SIG-M5 treated with dmso at 0.1 percent for 504 hours (cell line): ENCODE measurements around the gene SIT1.

ENCODE experiments used
- DNase-seq: peaks from one replicate; lab custom pipeline; 2025; ENCODE audit not compliant: unreplicated experiment; lab: John Stamatoyannopoulos, UW

The SIT1 gene

GRCh38 chr9:35682520-35683315 lies 32.0 kb upstream of the SIT1 start:
- DNase-seq, result no peak

GRCh38 chr9:35682051-35682450 lies 31.3 kb upstream of the SIT1 start:
- no peak for DNase-seq

GRCh38 chr9:35681341-35682002 lies 30.7 kb upstream of the SIT1 start:
- DNase-seq, result no peak

GRCh38 chr9:35680331-35681105 lies 29.8 kb upstream of the SIT1 start:
- DNase-seq, result no peak

- DNase-seq, result no peak
Measured at GRCh38 chr9:35679766-35680330, 29.1 kb upstream of the SIT1 start.

GRCh38 chr9:35679091-35679490 lies 28.4 kb upstream of the SIT1 start:
- no peak for DNase-seq

- no peak for DNase-seq
Measured at GRCh38 chr9:35675732-35676392, 25.1 kb upstream of the SIT1 start.

GRCh38 chr9:35675204-35675603 lies 24.5 kb upstream of the SIT1 start:
- DNase-seq, result no peak

GRCh38 chr9:35674025-35674361 lies 23.3 kb upstream of the SIT1 start:
- no peak for DNase-seq

GRCh38 chr9:35673132-35674024 lies 22.6 kb upstream of the SIT1 start, which contains the start of gene CA9:
TSS of gene CA9 (plus strand) at chr9:35673928. CDS start at chr9:35673960, 32 bp downstream.
- DNase-seq, result no peak

- DNase-seq, result no peak
Measured at GRCh38 chr9:35669331-35670145, 18.8 kb upstream of the SIT1 start.

GRCh38 chr9:35667939-35668338 lies 17.2 kb upstream of the SIT1 start:
- no peak for DNase-seq

GRCh38 chr9:35666549-35666948 lies 15.8 kb upstream of the SIT1 start:
- no peak for DNase-seq

- DNase-seq, result no peak
Measured at GRCh38 chr9:35666045-35666444, 15.3 kb upstream of the SIT1 start.

GRCh38 chr9:35665471-35665818 lies 14.7 kb upstream of the SIT1 start:
- peak; percentile 35 for DNase-seq

GRCh38 chr9:35664531-35665470 lies 14.1 kb upstream of the SIT1 start, which contains the start of gene ARHGEF39:
TSS of gene ARHGEF39 (minus strand) at chr9:35665195. CDS start at chr9:35665169, 26 bp downstream.
- DNase-seq, result peak; percentile 68

GRCh38 chr9:35662437-35662836 lies 11.7 kb upstream of the SIT1 start:
- DNase-seq, result no peak

- DNase-seq, result no peak
Measured at GRCh38 chr9:35661756-35662350, 11.1 kb upstream of the SIT1 start.
